HEK293 (cell line): ENCODE measurements around the gene CTCF.
A peak's percentile ranks its signal among the peaks of the same experiment; 100 is the strongest.

Experiments used
- CTCF ChIA-PET: fragments of 350-600 bp; formaldehyde crosslinking; extraction: SDS; loops from one replicate; lab custom pipeline; 2021; ENCODE audit warnings: antibody characterized with exemption; lab: Yijun Ruan, JAX
- POLR2A ChIA-PET: fragments of 300-600 bp; formaldehyde crosslinking; extraction: SDS; loops from one replicate; lab custom pipeline; 2020; ENCODE audit warnings: antibody characterized with exemption, inconsistent platforms; lab: Yijun Ruan, JAX
- H3K27ac ChIP-seq: fragments of 200-500 bp; sonication (Bioruptor generic); 2 replicates; pipeline ENCODE4 v1.5.1; 2014; ENCODE audit warnings: low read depth, low read length, control low read depth, inconsistent platforms; ENCODE audit errors: extremely low read depth
- H3K36me3 ChIP-seq, 2 experiments: fragments of 200-500 bp in 1 of 2; sonication (Bioruptor generic) in 1 of 2; 1 replicate in 1 of 2; 2 replicates in 1 of 2; pipeline ENCODE4 v1.5.1; 2014 to 2017; ENCODE audit warnings: inconsistent platforms in 2 of 2, low read length in 2 of 2; ENCODE audit not compliant: control insufficient read depth in 2 of 2, insufficient read depth in 1 of 2
- H3K4me1 ChIP-seq: fragments of 200-500 bp; sonication (Bioruptor generic); 2 replicates; pipeline ENCODE4 v1.5.1; 2014; ENCODE audit warnings: mild to moderate bottlenecking, low read length, inconsistent platforms; ENCODE audit not compliant: control insufficient read depth, insufficient read depth
- H3K4me3 ChIP-seq: 2 replicates; pipeline ENCODE4 v1.5.1; 2011; ENCODE audit warnings: low read depth, mild to moderate bottlenecking, control low read depth, low read length, moderate library complexity
- H3K9me3 ChIP-seq: fragments of 200-500 bp; sonication (Bioruptor generic); 2 replicates; pipeline ENCODE4 v1.5.1; 2014; ENCODE audit warnings: low read depth, low read length, inconsistent platforms; ENCODE audit not compliant: control insufficient read depth, insufficient read depth
- EGR2 ChIP-seq: fragments of 450-650 bp; formaldehyde crosslinking; IDR thresholded peaks from 2 replicates; pipeline ENCODE4 v1.5.1; 2016; ENCODE audit warnings: low read depth, missing biosample characterization, missing genetic modification characterization
- GLIS1 ChIP-seq: fragments of 450-650 bp; formaldehyde crosslinking; IDR thresholded peaks from 2 replicates; pipeline ENCODE4 v1.5.1; 2016; ENCODE audit warnings: missing biosample characterization, missing genetic modification characterization
- HOXC10 ChIP-seq: sonication (generic); formaldehyde crosslinking; IDR thresholded peaks from 2 replicates; pipeline ENCODE4 v1.8.1; 2023; ENCODE audit warnings: mild to moderate bottlenecking, missing genetic modification reagents
- OSR2 ChIP-seq: fragments of 450-650 bp; formaldehyde crosslinking; IDR thresholded peaks from 2 replicates; pipeline ENCODE4 v1.5.1; 2016; ENCODE audit warnings: missing biosample characterization, missing genetic modification characterization
- PRDM4 ChIP-seq: fragments of 450-650 bp; formaldehyde crosslinking; IDR thresholded peaks from 2 replicates; pipeline ENCODE4 v1.5.1; 2017; ENCODE audit warnings: missing biosample characterization, missing genetic modification characterization
- YY2 ChIP-seq: fragments of 450-650 bp; formaldehyde crosslinking; IDR thresholded peaks from 2 replicates; pipeline ENCODE4 v1.5.1; 2016; ENCODE audit warnings: missing biosample characterization, missing genetic modification characterization
- ZBTB48 ChIP-seq: fragments of 450-650 bp; formaldehyde crosslinking; IDR thresholded peaks from 2 replicates; pipeline ENCODE4 v1.5.1; 2016; ENCODE audit warnings: missing biosample characterization, missing genetic modification characterization
- ZFHX2 ChIP-seq: fragments of 450-650 bp; formaldehyde crosslinking; conservative IDR thresholded peaks from 2 replicates; pipeline ENCODE4 v1.5.1; 2016; ENCODE audit warnings: missing biosample characterization, missing genetic modification characterization
- ZNF112 ChIP-seq: fragments of 450-650 bp; formaldehyde crosslinking; IDR thresholded peaks from 2 replicates; pipeline ENCODE4 v1.5.0; 2017; ENCODE audit warnings: missing biosample characterization, missing genetic modification characterization
- ZNF146 ChIP-seq: fragments of 450-650 bp; formaldehyde crosslinking; IDR thresholded peaks from 2 replicates; pipeline ENCODE4 v1.5.1; 2016; ENCODE audit warnings: missing biosample characterization, missing genetic modification characterization
- ZNF223 ChIP-seq: fragments of 450-650 bp; formaldehyde crosslinking; IDR thresholded peaks from 2 replicates; pipeline ENCODE4 v1.5.1; 2016; ENCODE audit warnings: missing biosample characterization, missing genetic modification characterization
- ZNF23 ChIP-seq: fragments of 450-650 bp; formaldehyde crosslinking; IDR thresholded peaks from 2 replicates; pipeline ENCODE4 v1.5.1; 2016; ENCODE audit warnings: missing biosample characterization, missing genetic modification characterization, borderline replicate concordance
- ZNF366 ChIP-seq: fragments of 450-650 bp; formaldehyde crosslinking; conservative IDR thresholded peaks from 2 replicates; pipeline ENCODE4 v1.5.1; 2016; ENCODE audit warnings: missing biosample characterization, missing genetic modification characterization
- ZNF433 ChIP-seq: fragments of 450-650 bp; formaldehyde crosslinking; IDR thresholded peaks from 2 replicates; pipeline ENCODE4 v1.5.1; 2016; ENCODE audit warnings: missing biosample characterization, missing genetic modification characterization, low read depth
- ZNF596 ChIP-seq: fragments of 450-650 bp; IDR thresholded peaks from 2 replicates; pipeline ENCODE4 v1.5.0; 2018; ENCODE audit warnings: missing biosample characterization, mild to moderate bottlenecking, missing genetic modification characterization, moderate library complexity
- ZNF707 ChIP-seq: fragments of 450-650 bp; formaldehyde crosslinking; IDR thresholded peaks from 2 replicates; pipeline ENCODE4 v1.5.1; 2016; ENCODE audit warnings: missing biosample characterization, missing genetic modification characterization
- ZNF768 ChIP-seq: fragments of 450-650 bp; formaldehyde crosslinking; IDR thresholded peaks from 2 replicates; pipeline ENCODE4 v1.5.1; 2018; ENCODE audit warnings: missing biosample characterization, mild to moderate bottlenecking, missing genetic modification characterization
- ZNF837 ChIP-seq: fragments of 450-650 bp; formaldehyde crosslinking; IDR thresholded peaks from 2 replicates; pipeline ENCODE4 v1.5.1; 2016; ENCODE audit warnings: missing biosample characterization, missing genetic modification characterization
- TF ChIP-seq, protein P1 (sequence below): sonication (generic); formaldehyde crosslinking; IDR thresholded peaks from 2 replicates; pipeline ENCODE4 v1.8.1; 2022; ENCODE audit warnings: mild to moderate bottlenecking, moderate library complexity, missing genetic modification reagents

Gene CTCF

GRCh38 chr16:67534431-67534830, 27.9 kb upstream of the CTCF start:
- peaks cover 0 to 12% of the 10 kb centered on the region in 2 experiments; a peak in 1 of 3 replicates for H3K36me3 ChIP-seq
- H3K4me1 ChIP-seq = no peaks in the 10 kb centered on the region; the same call in 1 of the 2 replicates
- H3K9me3 ChIP-seq = no peaks in the 10 kb centered on the region
- CTCF ChIA-PET = interaction anchor here (0.6 to 5.6 kb wide), 5 partner anchors 14 to 507 kb away, joined by 3 to 62 read pairs (median 3); partner anchors contain the start of gene CARMIL2
- 0 out of 2 replicates have a peak, but pooled peaks have one; percentile 27 for TF ChIP-seq PRDM4 (tag by site-specific recombination)
- no peak for TF ChIP-seq YY2 (tag by site-specific recombination)
- POLR2A ChIA-PET = interaction anchor here (0.7 kb wide), 1 partner anchor 443 kb away, joined by 6 read pairs; no protein-coding TSS in a partner anchor
- H3K4me3 ChIP-seq = no peak overlapping the region
- H3K27ac ChIP-seq = no peak overlapping the region

DNA sequence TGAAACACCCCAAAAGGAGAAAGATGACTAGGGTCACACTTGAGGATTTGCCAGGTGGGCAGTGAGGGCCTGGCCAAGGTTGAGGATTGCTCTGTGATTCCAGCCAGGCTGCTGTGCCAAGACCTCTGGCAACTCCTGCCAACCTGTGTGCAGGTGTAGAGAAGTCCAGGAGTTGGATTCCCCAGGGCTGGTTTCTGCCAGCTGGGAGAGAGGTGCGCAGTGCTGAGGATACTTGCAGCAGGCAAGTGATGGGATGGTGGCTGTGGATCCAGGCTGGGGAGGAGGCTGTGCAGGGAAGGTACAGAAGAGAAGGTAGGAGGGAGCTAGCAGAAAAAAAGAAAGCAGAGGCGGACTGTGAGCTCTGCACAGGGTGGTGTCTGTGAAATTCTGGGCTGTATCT, 27.1 kb upstream of the CTCF start:
- ChIA-PET POLR2A (interaction anchor here (0.7 kb wide), 1 partner anchor 442 kb away, joined by 6 read pairs; no protein-coding TSS in a partner anchor), CTCF (interaction anchor here (1.1 to 3.4 kb wide), 3 partner anchors 14 to 110 kb away, joined by 3 to 22 read pairs (median 9); partner anchors contain the start of gene CARMIL2)
- TF ChIP-seq ZFHX2 (tag by site-specific recombination) = peak; percentile 21; the same call in 1 of the 2 replicates
- 0 out of 2 replicates have a peak, but pooled peaks have one; percentile 31 for TF ChIP-seq EGR2 (tag by site-specific recombination)
- TF ChIP-seq HOXC10 (CRISPR knock-in tag) = no peak

DNA sequence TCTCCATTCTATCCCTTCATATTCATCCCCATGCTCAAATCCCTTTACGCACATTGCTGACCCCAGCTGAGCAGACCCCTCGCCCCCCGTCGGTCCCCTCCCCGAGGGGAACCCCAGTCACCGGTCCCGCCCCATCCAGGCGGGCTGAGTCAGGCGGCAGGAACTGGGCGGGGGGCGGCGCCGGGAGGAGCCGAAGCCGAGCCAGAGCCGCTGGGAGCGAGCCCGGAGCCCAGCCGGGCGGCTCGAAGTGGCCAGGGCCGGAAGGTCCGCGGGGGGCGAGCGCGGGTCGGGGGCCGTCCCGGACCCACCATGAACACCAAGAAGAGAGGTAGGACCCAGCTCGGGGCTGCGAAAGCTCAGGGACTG, 25.1 kb upstream of the CTCF start:
- Histone ChIP-seq H3K9me3 (no peaks in the 10 kb centered on the region), H3K4me1 (no peaks in the 10 kb centered on the region; the same call in 1 of the 2 replicates), H3K27ac (no peak overlapping the region), H3K4me3 (peak overlapping the region; percentile 34), H3K36me3 (peaks cover 0 to 40% of the 10 kb centered on the region in 2 experiments; a peak in 2 of 3 replicates)
- POLR2A ChIA-PET = interaction anchor here (1.3 kb wide), 2 partner anchors 9 to 16 kb away, joined by 3 to 4 read pairs; partner anchors contain the start of gene RIPOR1
- no peak for TF ChIP-seq ZNF146 (tag by site-specific recombination)
- TF ChIP-seq ZNF23 (tag by site-specific recombination) = no peak
- no peak for TF ChIP-seq ZNF596
- TF ChIP-seq ZNF837 (tag by site-specific recombination) = no peak
- no peak for TF ChIP-seq OSR2
- TF ChIP-seq ZNF707 (tag by site-specific recombination) = no peak
- no peak for TF ChIP-seq ZBTB48 (tag by site-specific recombination)
- no peak for TF ChIP-seq ZNF433 (tag by site-specific recombination)
- TF ChIP-seq, protein P1, sequence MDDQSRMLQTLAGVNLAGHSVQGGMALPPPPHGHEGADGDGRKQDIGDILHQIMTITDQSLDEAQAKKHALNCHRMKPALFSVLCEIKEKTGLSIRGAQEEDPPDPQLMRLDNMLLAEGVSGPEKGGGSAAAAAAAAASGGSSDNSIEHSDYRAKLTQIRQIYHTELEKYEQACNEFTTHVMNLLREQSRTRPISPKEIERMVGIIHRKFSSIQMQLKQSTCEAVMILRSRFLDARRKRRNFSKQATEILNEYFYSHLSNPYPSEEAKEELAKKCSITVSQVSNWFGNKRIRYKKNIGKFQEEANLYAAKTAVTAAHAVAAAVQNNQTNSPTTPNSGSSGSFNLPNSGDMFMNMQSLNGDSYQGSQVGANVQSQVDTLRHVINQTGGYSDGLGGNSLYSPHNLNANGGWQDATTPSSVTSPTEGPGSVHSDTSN (CRISPR knock-in tag) = no peak
- TF ChIP-seq GLIS1 (tag by site-specific recombination) = no peak
- TF ChIP-seq ZNF366 = no peak
- no peak for TF ChIP-seq ZNF768
- TF ChIP-seq ZNF223 (tag by site-specific recombination) = no peak
- no peak for TF ChIP-seq ZNF112 (tag by site-specific recombination)
- CTCF ChIA-PET = interaction anchor here (0.5 to 3.4 kb wide), 9 partner anchors 10 to 319 kb away, joined by 3 to 22 read pairs (median 3); partner anchors contain the start of genes ATP6V0D1, CARMIL2 and CTCF

More for the DNA sequence above, 27.1 kb upstream of the CTCF start:
- Histone ChIP-seq H3K27ac (no peak overlapping the region), H3K4me1 (no peaks in the 10 kb centered on the region; the same call in 1 of the 2 replicates), H3K4me3 (no peak overlapping the region), H3K36me3 (peaks cover 0 to 19% of the 10 kb centered on the region in 2 experiments; a peak in 1 of 3 replicates), H3K9me3 (no peaks in the 10 kb centered on the region)
